NB4 (cell line): ENCODE results near the gene BORCS8.
"Not testable (repeated sequence)": the region's sequence is repeated elsewhere in the genome, so short reads cannot be mapped to it uniquely, and the experiment has no call there.

ENCODE experiments used
- MYC ChIP-seq: IDR thresholded peaks from 2 replicates; pipeline ENCODE4 v1.6.1; 2011; ENCODE audit warnings: low read depth, low read length
- POLR2A ChIP-seq: IDR thresholded peaks from 2 replicates; pipeline ENCODE4 v1.6.1; 2011; ENCODE audit warnings: mild to moderate bottlenecking; ENCODE audit not compliant: insufficient read length; ENCODE audit errors: extremely low read depth
- TF ChIP-seq, protein P1 (sequence below): IDR thresholded peaks from one replicate; pipeline ENCODE4 v1.5.1; 2012; ENCODE audit warnings: low read depth, low read length
- TF ChIP-seq, protein P2 (sequence below): IDR thresholded peaks from 2 replicates; pipeline ENCODE4 v1.6.1; 2011; ENCODE audit warnings: low read depth, low read length

GRCh38 chr19:19135713-19136112, 56.2 kb downstream of the BORCS8 start:
- TF ChIP-seq, protein P1, sequence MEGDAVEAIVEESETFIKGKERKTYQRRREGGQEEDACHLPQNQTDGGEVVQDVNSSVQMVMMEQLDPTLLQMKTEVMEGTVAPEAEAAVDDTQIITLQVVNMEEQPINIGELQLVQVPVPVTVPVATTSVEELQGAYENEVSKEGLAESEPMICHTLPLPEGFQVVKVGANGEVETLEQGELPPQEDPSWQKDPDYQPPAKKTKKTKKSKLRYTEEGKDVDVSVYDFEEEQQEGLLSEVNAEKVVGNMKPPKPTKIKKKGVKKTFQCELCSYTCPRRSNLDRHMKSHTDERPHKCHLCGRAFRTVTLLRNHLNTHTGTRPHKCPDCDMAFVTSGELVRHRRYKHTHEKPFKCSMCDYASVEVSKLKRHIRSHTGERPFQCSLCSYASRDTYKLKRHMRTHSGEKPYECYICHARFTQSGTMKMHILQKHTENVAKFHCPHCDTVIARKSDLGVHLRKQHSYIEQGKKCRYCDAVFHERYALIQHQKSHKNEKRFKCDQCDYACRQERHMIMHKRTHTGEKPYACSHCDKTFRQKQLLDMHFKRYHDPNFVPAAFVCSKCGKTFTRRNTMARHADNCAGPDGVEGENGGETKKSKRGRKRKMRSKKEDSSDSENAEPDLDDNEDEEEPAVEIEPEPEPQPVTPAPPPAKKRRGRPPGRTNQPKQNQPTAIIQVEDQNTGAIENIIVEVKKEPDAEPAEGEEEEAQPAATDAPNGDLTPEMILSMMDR: not testable (repeated sequence)
- not testable (repeated sequence) for TF ChIP-seq MYC, POLR2A
- TF ChIP-seq, protein P2, sequence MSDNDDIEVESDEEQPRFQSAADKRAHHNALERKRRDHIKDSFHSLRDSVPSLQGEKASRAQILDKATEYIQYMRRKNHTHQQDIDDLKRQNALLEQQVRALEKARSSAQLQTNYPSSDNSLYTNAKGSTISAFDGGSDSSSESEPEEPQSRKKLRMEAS: not testable (repeated sequence)
